Hepatocyte (in vitro differentiated cells): ENCODE measurements around the gene STARD7. TPM values are rescaled to one million over a fixed set of nuclear protein-coding genes. Genes with fewer than 3 reads are reported as not detected.
"Not testable (repeated sequence)": the region's sequence is repeated elsewhere in the genome, so short reads cannot be mapped to it uniquely, and the experiment has no call there.

ENCODE experiments used
- DNase-seq: peaks from one replicate; pipeline ENCODE4 v3.0.0-alpha.2; 2016; ENCODE audit warnings: low spot score
- H2AFZ ChIP-seq: fragments of 200-600 bp; sonication (generic); 2 replicates; pipeline ENCODE4 v1.6.0; 2016; ENCODE audit warnings: antibody characterized with exemption, mild to moderate bottlenecking
- H3K27ac ChIP-seq: fragments of 200-600 bp; sonication (generic); 2 replicates; pipeline ENCODE4 v1.5.1; 2016; ENCODE audit warnings: mild to moderate bottlenecking
- H3K27me3 ChIP-seq: fragments of 200-600 bp; sonication (generic); 2 replicates; pipeline ENCODE4 v1.6.1; 2016
- H3K36me3 ChIP-seq: fragments of 200-600 bp; sonication (generic); replicated peaks from 2 replicates; pipeline ENCODE4 v1.5.1; 2016; ENCODE audit warnings: low read depth; ENCODE audit not compliant: insufficient read depth
- H3K4me1 ChIP-seq: fragments of 200-600 bp; sonication (generic); 2 replicates; pipeline ENCODE4 v1.5.1; 2016; ENCODE audit warnings: mild to moderate bottlenecking, moderate library complexity; ENCODE audit not compliant: insufficient read depth
- H3K4me2 ChIP-seq: fragments of 200-600 bp; sonication (generic); 2 replicates; pipeline ENCODE4 v1.6.0; 2016
- H3K4me3 ChIP-seq: fragments of 200-600 bp; sonication (generic); 2 replicates; pipeline ENCODE4 v1.5.1; 2016; ENCODE audit warnings: mild to moderate bottlenecking
- H3K79me2 ChIP-seq: fragments of 200-600 bp; sonication (generic); 2 replicates; pipeline ENCODE4 v1.6.0; 2017; ENCODE audit warnings: mild to moderate bottlenecking
- H3K9me2 ChIP-seq: fragments of 200-600 bp; sonication (generic); replicated peaks from 2 replicates; pipeline ENCODE4 v1.6.0; 2017; ENCODE audit warnings: mild to moderate bottlenecking; ENCODE audit not compliant: insufficient read depth
- H3K9me3 ChIP-seq: fragments of 200-600 bp; sonication (generic); 2 replicates; pipeline ENCODE4 v1.5.1; 2016; ENCODE audit warnings: low read depth, mild to moderate bottlenecking
- H4K20me1 ChIP-seq: fragments of 200-600 bp; sonication (generic); 2 replicates; pipeline ENCODE4 v1.6.0; 2016; ENCODE audit warnings: mild to moderate bottlenecking; ENCODE audit not compliant: insufficient read depth, poor library complexity, severe bottlenecking
- EZH2 ChIP-seq: fragments of 200-600 bp; sonication (generic); IDR thresholded peaks from 2 replicates; pipeline ENCODE4 v1.6.1; 2016; ENCODE audit warnings: antibody characterized with exemption, mild to moderate bottlenecking, borderline replicate concordance
- EZH2phosphoT487 ChIP-seq: fragments of 200-600 bp; sonication (generic); IDR thresholded peaks from one replicate; pipeline ENCODE4 v1.6.1; 2018; ENCODE audit warnings: antibody characterized with exemption, mild to moderate bottlenecking, low read depth, moderate library complexity; ENCODE audit not compliant: unreplicated experiment, severe bottlenecking
- WGBS: methylation state at CpG from one replicate; pipeline ENCODE4 v1.1.6; 2016; ENCODE audit warnings: low lambda C conversion rate; ENCODE audit errors: missing lambda C conversion rate; 5-methylcytosine and 5-hydroxymethylcytosine counted together
- polyA plus RNA-seq: library from polyadenylated mRNA; unstranded; fragments of >200 nt; fragmentation: Nextera tagmentation; extraction: Ambion mirVana; gene quantifications from 2 replicates; pipeline ENCODE4 v1.2.1, GENCODE V29; 2016
- total RNA-seq: library from RNA; depleted of rRNA; stranded (reverse); fragments of >200 nt; gene quantifications from 2 replicates; pipeline ENCODE4 v1.2.3, GENCODE V29; 2014
- TF ChIP-seq, protein P1 (sequence below): fragments of 200-600 bp; sonication (generic); IDR thresholded peaks from 2 replicates; pipeline ENCODE4 v1.5.1; 2016; ENCODE audit warnings: antibody characterized with exemption, mild to moderate bottlenecking; ENCODE audit not compliant: poor library complexity

Gene STARD7
- total and polyA plus RNA-seq, 2 experiments from 2014 or later, result 101 to 138 TPM

- H4K20me1 ChIP-seq, result no peaks in the 10 kb centered on the region
- H3K27ac ChIP-seq, result no peak overlapping the region
- no peaks in the 10 kb centered on the region for H3K4me1 ChIP-seq
- no peak overlapping the region for H3K4me2 ChIP-seq
- no peak overlapping the region for H3K4me3 ChIP-seq
- 79% methylated on average over 18 of the region's 18 CpGs for WGBS
- no peak overlapping the region for H2AFZ ChIP-seq
- H3K9me3 ChIP-seq, result no peaks in the 10 kb centered on the region
- no peak for DNase-seq
- no peaks in the 10 kb centered on the region for H3K79me2 ChIP-seq
- H3K9me2 ChIP-seq, result no peaks in the 10 kb centered on the region
- H3K27me3 ChIP-seq, result no peaks in the 10 kb centered on the region
- TF ChIP-seq EZH2 (no peak), EZH2phosphoT487 (no peak)
- no peaks in the 10 kb centered on the region for H3K36me3 ChIP-seq
These were observed 44.0 kb downstream of the STARD7 start for GRCh38 chr2:96164459-96165184.

DNA sequence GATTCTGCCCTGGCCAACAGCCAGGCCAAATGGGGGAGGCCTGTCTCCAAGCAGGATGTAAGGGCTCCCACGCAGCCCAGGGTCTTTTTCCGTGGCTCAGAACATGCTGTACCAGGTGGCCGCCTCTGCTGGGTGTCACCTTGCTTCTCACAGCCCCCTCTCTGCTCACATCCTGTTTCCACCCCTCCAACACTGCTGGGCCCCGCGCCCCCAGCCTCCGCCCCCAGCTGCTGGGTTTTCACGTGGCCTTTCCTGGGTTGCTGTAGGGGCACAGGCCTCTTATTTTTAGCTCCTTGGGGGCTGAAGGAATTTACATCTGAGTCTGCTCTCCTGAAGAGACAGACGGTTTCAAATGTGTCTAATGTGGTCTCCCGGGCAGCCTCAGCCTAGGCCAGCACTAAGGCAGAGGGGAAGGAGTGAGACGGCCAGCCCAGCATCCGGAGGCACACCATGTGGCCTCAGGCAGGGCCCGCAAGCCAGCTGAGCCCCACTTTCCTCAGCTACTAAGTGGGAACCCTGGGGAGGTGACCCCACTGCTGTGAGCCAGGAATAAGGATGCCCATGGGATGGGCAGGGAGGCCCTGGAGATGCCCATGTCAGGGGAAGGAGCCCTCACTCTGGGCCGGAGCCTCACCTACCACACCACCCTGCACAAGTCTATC lies 44.7 kb downstream of the STARD7 start:
- no peak overlapping the region for H3K4me3 ChIP-seq
- no peak overlapping the region for H3K4me2 ChIP-seq
- no peak overlapping the region for H3K27ac ChIP-seq
- DNase-seq, result no peak
- TF ChIP-seq EZH2phosphoT487 (no peak), EZH2 (no peak)
- TF ChIP-seq, protein P1, sequence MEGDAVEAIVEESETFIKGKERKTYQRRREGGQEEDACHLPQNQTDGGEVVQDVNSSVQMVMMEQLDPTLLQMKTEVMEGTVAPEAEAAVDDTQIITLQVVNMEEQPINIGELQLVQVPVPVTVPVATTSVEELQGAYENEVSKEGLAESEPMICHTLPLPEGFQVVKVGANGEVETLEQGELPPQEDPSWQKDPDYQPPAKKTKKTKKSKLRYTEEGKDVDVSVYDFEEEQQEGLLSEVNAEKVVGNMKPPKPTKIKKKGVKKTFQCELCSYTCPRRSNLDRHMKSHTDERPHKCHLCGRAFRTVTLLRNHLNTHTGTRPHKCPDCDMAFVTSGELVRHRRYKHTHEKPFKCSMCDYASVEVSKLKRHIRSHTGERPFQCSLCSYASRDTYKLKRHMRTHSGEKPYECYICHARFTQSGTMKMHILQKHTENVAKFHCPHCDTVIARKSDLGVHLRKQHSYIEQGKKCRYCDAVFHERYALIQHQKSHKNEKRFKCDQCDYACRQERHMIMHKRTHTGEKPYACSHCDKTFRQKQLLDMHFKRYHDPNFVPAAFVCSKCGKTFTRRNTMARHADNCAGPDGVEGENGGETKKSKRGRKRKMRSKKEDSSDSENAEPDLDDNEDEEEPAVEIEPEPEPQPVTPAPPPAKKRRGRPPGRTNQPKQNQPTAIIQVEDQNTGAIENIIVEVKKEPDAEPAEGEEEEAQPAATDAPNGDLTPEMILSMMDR, result no peak
- no peaks in the 10 kb centered on the region for H3K79me2 ChIP-seq
- H2AFZ ChIP-seq, result no peak overlapping the region
- H3K4me1 ChIP-seq, result no peaks in the 10 kb centered on the region
- H3K27me3 ChIP-seq, result no peaks in the 10 kb centered on the region
- H3K9me2 ChIP-seq, result no peaks in the 10 kb centered on the region
- 75% methylated on average over 13 of the region's 13 CpGs for WGBS
- no peaks in the 10 kb centered on the region for H3K36me3 ChIP-seq
- no peaks in the 10 kb centered on the region for H3K9me3 ChIP-seq
- H4K20me1 ChIP-seq, result no peaks in the 10 kb centered on the region

GRCh38 chr2:96163415-96163767 lies 45.2 kb downstream of the STARD7 start:
- Histone ChIP-seq H3K9me3 (no peaks in the 10 kb centered on the region), H3K4me3 (no peak overlapping the region), H3K36me3 (no peaks in the 10 kb centered on the region), H3K4me2 (no peak overlapping the region), H3K9me2 (no peaks in the 10 kb centered on the region), H2AFZ (no peak overlapping the region), H3K79me2 (no peaks in the 10 kb centered on the region), H3K27me3 (no peaks in the 10 kb centered on the region), H4K20me1 (no peaks in the 10 kb centered on the region), H3K4me1 (no peaks in the 10 kb centered on the region), H3K27ac (no peak overlapping the region)
- TF ChIP-seq EZH2 (no peak), EZH2phosphoT487 (no peak)
- TF ChIP-seq, protein P1, result no peak
- WGBS, result 93% methylated on average over 5 of the region's 5 CpGs
- no peak for DNase-seq

- WGBS, result 65% methylated on average over 5 of the region's 5 CpGs
- no peaks in the 10 kb centered on the region for H4K20me1 ChIP-seq
- H3K9me3 ChIP-seq, result no peaks in the 10 kb centered on the region
- no peak overlapping the region for H3K4me3 ChIP-seq
- no peaks in the 10 kb centered on the region for H3K36me3 ChIP-seq
- H3K27me3 ChIP-seq, result no peaks in the 10 kb centered on the region
- no peak for DNase-seq
- no peaks in the 10 kb centered on the region for H3K4me1 ChIP-seq
- H3K27ac ChIP-seq, result no peak overlapping the region
- no peak overlapping the region for H2AFZ ChIP-seq
- TF ChIP-seq, protein P1, result no peak
- TF ChIP-seq EZH2 (no peak), EZH2phosphoT487 (no peak)
- H3K79me2 ChIP-seq, result no peaks in the 10 kb centered on the region
- no peaks in the 10 kb centered on the region for H3K9me2 ChIP-seq
- H3K4me2 ChIP-seq, result no peak overlapping the region
These were observed 46.7 kb downstream of the STARD7 start for GRCh38 chr2:96161898-96162297.

- not testable (repeated sequence) for DNase-seq, H2AFZ ChIP-seq, H3K79me2 ChIP-seq, H3K4me3 ChIP-seq, H3K36me3 ChIP-seq, H3K9me3 ChIP-seq, H3K4me2 ChIP-seq, H4K20me1 ChIP-seq, H3K27ac ChIP-seq, H3K27me3 ChIP-seq, H3K9me2 ChIP-seq, H3K4me1 ChIP-seq
- WGBS, result 94% methylated on average over 5 of the region's 5 CpGs
These were observed 48.3 kb downstream of the STARD7 start for GRCh38 chr2:96160366-96160765.
